DOHH2 (cell line): ENCODE results near the gene PAGR1.
A peak's percentile ranks its signal among the peaks of the same experiment; 100 is the strongest.
"Not testable (repeated sequence)": the region's sequence is repeated elsewhere in the genome, so short reads cannot be mapped to it uniquely, and the experiment has no call there.

ENCODE experiments used
- H3F3A ChIP-seq: fragments of 200-600 bp; sonication (generic), shearing (Covaris generic); 2 replicates; pipeline ENCODE4 v1.6.0; 2016; ENCODE audit warnings: antibody characterized with exemption, mild to moderate bottlenecking; ENCODE audit not compliant: control insufficient read depth, insufficient read depth
- H3K27ac ChIP-seq: fragments of 200-600 bp; sonication (generic); 2 replicates; pipeline ENCODE4 v1.5.1; 2014; ENCODE audit warnings: low read depth, mild to moderate bottlenecking, low read length, moderate library complexity
- H3K27me3 ChIP-seq: fragments of 200-600 bp; sonication (generic); 2 replicates; pipeline ENCODE4 v1.6.1; 2014; ENCODE audit warnings: mild to moderate bottlenecking, low read length, mixed read lengths; ENCODE audit not compliant: control insufficient read depth
- H3K36me3 ChIP-seq: fragments of 200-600 bp; sonication (generic); 2 replicates; pipeline ENCODE4 v1.6.1; 2014; ENCODE audit warnings: mild to moderate bottlenecking, low read length, moderate library complexity, mixed read lengths; ENCODE audit not compliant: control insufficient read depth
- H3K4me1 ChIP-seq: fragments of 200-600 bp; sonication (generic); 2 replicates; pipeline ENCODE4 v1.6.1; 2014; ENCODE audit warnings: mild to moderate bottlenecking, low read length, mixed read lengths; ENCODE audit not compliant: control insufficient read depth
- H3K4me2 ChIP-seq: fragments of 200-600 bp; sonication (generic); 2 replicates; pipeline ENCODE4 v1.6.0; 2014; ENCODE audit warnings: mild to moderate bottlenecking, low read length, moderate library complexity
- H3K4me3 ChIP-seq: fragments of 200-600 bp; sonication (generic); 2 replicates; pipeline ENCODE4 v1.5.1; 2014; ENCODE audit warnings: mild to moderate bottlenecking, low read length, mixed read lengths
- H3K79me2 ChIP-seq: fragments of 200-600 bp; sonication (generic); 2 replicates; pipeline ENCODE4 v1.6.1; 2014; ENCODE audit warnings: mild to moderate bottlenecking, low read length, mixed read lengths; ENCODE audit not compliant: control insufficient read depth
- H3K9me2 ChIP-seq: fragments of 200-600 bp; sonication (generic); replicated peaks from 2 replicates; pipeline ENCODE4 v1.6.1; 2014; ENCODE audit warnings: mild to moderate bottlenecking, low read length, mixed read lengths; ENCODE audit not compliant: control insufficient read depth
- H3K9me3 ChIP-seq: fragments of 200-600 bp; sonication (generic); 2 replicates; pipeline ENCODE4 v1.6.1; 2014; ENCODE audit warnings: antibody characterized with exemption, low read length, mixed read lengths; ENCODE audit not compliant: control insufficient read depth, insufficient read depth
- H4K20me1 ChIP-seq: fragments of 200-600 bp; sonication (generic); 2 replicates; pipeline ENCODE4 v1.6.0; 2014; ENCODE audit warnings: low read depth, mild to moderate bottlenecking, antibody characterized with exemption, low read length, moderate library complexity; ENCODE audit not compliant: control insufficient read depth, insufficient read depth
- CTCF ChIP-seq: fragments of 200-600 bp; sonication (generic); IDR thresholded peaks from one replicate; pipeline ENCODE4 v1.5.1; 2014; ENCODE audit warnings: antibody characterized with exemption, mild to moderate bottlenecking, low read depth, low read length; ENCODE audit not compliant: poor library complexity, severe bottlenecking
- EZH2phosphoT487 ChIP-seq: fragments of 200-600 bp; sonication (generic); IDR thresholded peaks from 2 replicates; pipeline ENCODE4 v1.6.1; 2017; ENCODE audit warnings: borderline replicate concordance, mild to moderate bottlenecking, antibody characterized with exemption, low read length, moderate library complexity, mixed read lengths

PAGR1 gene

GRCh38 chr16:29784157-29784556, 31.8 kb upstream of the PAGR1 start:
- TF ChIP-seq CTCF (no peak), EZH2phosphoT487 (no peak)
- H3K36me3 ChIP-seq, result no peaks in the 10 kb centered on the region
- H3K9me3 ChIP-seq, result no peaks in the 10 kb centered on the region
- H3F3A ChIP-seq, result no peaks in the 10 kb centered on the region; the same call in 1 of the 2 replicates
- H3K9me2 ChIP-seq, result no peaks in the 10 kb centered on the region
- H4K20me1 ChIP-seq, result no peaks in the 10 kb centered on the region
- H3K79me2 ChIP-seq, result no peaks in the 10 kb centered on the region
- H3K4me1 ChIP-seq, result peaks cover 4% of the 10 kb centered on the region
- H3K27ac ChIP-seq, result no peak overlapping the region
- peaks cover 4% of the 10 kb centered on the region; the same call in 1 of the 2 replicates for H3K27me3 ChIP-seq
- no peak overlapping the region for H3K4me3 ChIP-seq
- no peak overlapping the region for H3K4me2 ChIP-seq

- H3K9me2 ChIP-seq, result no peaks in the 10 kb centered on the region
- H3K27me3 ChIP-seq, result peaks cover 4% of the 10 kb centered on the region; the same call in 1 of the 2 replicates
- H3K4me2 ChIP-seq, result peak overlapping the region; percentile 43; the same call in 1 of the 2 replicates
- no peaks in the 10 kb centered on the region; the same call in 1 of the 2 replicates for H3F3A ChIP-seq
- H4K20me1 ChIP-seq, result no peaks in the 10 kb centered on the region
- H3K79me2 ChIP-seq, result no peaks in the 10 kb centered on the region
- H3K36me3 ChIP-seq, result no peaks in the 10 kb centered on the region
- no peaks in the 10 kb centered on the region for H3K9me3 ChIP-seq
- H3K4me3 ChIP-seq, result no peak overlapping the region
- peaks cover 12% of the 10 kb centered on the region for H3K4me1 ChIP-seq
- no peak overlapping the region for H3K27ac ChIP-seq
- peak; percentile 54 for TF ChIP-seq CTCF
- TF ChIP-seq EZH2phosphoT487, result no peak
Observed at GRCh38 chr16:29784901-29785500, 31.0 kb upstream of the PAGR1 start.

- H3K79me2 ChIP-seq, result peaks cover 16% of the 10 kb centered on the region
- H3K4me2 ChIP-seq, H4K20me1 ChIP-seq, H3K9me3 ChIP-seq, H3K27me3 ChIP-seq, H3K4me3 ChIP-seq, H3F3A ChIP-seq, H3K27ac ChIP-seq, H3K9me2 ChIP-seq: not testable (repeated sequence)
- peaks cover 15% of the 10 kb centered on the region for H3K36me3 ChIP-seq
- peaks cover 19% of the 10 kb centered on the region for H3K4me1 ChIP-seq
Observed at GRCh38 chr16:29787155-29787554, 28.8 kb upstream of the PAGR1 start.

- H3K9me2 ChIP-seq, result no peaks in the 10 kb centered on the region
- H3K4me3 ChIP-seq, result peak overlapping the region; percentile 77
- peaks cover 43% of the 10 kb centered on the region for H3K79me2 ChIP-seq
- H3K36me3 ChIP-seq, result peaks cover 41% of the 10 kb centered on the region
- peaks cover 14% of the 10 kb centered on the region; the same call in 1 of the 2 replicates for H4K20me1 ChIP-seq
- H3K4me1 ChIP-seq, result peaks cover 35% of the 10 kb centered on the region
- H3K4me2 ChIP-seq, result peak overlapping the region; percentile 89
- no peaks in the 10 kb centered on the region for H3K27me3 ChIP-seq
- H3K27ac ChIP-seq, result no peak overlapping the region
- TF ChIP-seq EZH2phosphoT487 (no peak), CTCF (no peak)
- H3K9me3 ChIP-seq, result no peaks in the 10 kb centered on the region
- H3F3A ChIP-seq, result no peaks in the 10 kb centered on the region; the same call in 1 of the 2 replicates
Observed at GRCh38 chr16:29789775-29790182, 26.2 kb upstream of the PAGR1 start.
